Activated CD4-positive, alpha-beta T cell treated with anti-CD3 and anti-CD28 coated beads, Interleukin-2, amount 10 ng/mL, durations not matched to agents 24 days and 14 days (primary cell): ENCODE results near the gene C16orf96. TPM values are rescaled to one million over a fixed set of nuclear protein-coding genes. Genes with fewer than 3 reads are reported as not detected.

Source experiments
- DNase-seq: peaks from one replicate; pipeline ENCODE4 v3.0.0; 2022
- H3K27ac Mint-ChIP-seq: one replicate; pipeline ENCODE4 v1.8.0; 2022; ENCODE audit warnings: mild to moderate bottlenecking, mixed read lengths
- H3K27me3 Mint-ChIP-seq: one replicate; pipeline ENCODE4 v1.8.0; 2022; ENCODE audit warnings: mixed read lengths
- H3K36me3 Mint-ChIP-seq: one replicate; pipeline ENCODE4 v1.8.0; 2022; ENCODE audit warnings: low read depth, mild to moderate bottlenecking, mixed read lengths
- H3K4me1 Mint-ChIP-seq: one replicate; pipeline ENCODE4 v1.8.0; 2021; ENCODE audit warnings: mixed read lengths
- H3K4me3 Mint-ChIP-seq: one replicate; pipeline ENCODE4 v1.8.0; 2022; ENCODE audit warnings: mild to moderate bottlenecking, moderate library complexity, mixed read lengths
- H3K9me3 Mint-ChIP-seq: one replicate; pipeline ENCODE4 v1.8.0; 2021; ENCODE audit warnings: mixed read lengths
- intact Hi-C: fragments of 100-400 bp; cut with micrococcal nuclease; formaldehyde crosslinking; loops from one replicate; pipeline ENCODE4 v1.15.1; 2023
- total RNA-seq: library from RNA; stranded (reverse); gene quantifications from 2 replicates; pipeline ENCODE4 v1.2.3, GENCODE V29; 2022

The C16orf96 gene
- total RNA-seq, result not detected in 2 replicates

- no peaks in the 10 kb centered on the region for H3K9me3 Mint-ChIP-seq
- H3K4me3 Mint-ChIP-seq, result no peak within 1 kb of the TSS
- H3K4me1 Mint-ChIP-seq, result no peaks in the 10 kb centered on the region
- peaks cover 8% of the 10 kb centered on the region for H3K27me3 Mint-ChIP-seq
- no peak within 1 kb of the TSS for H3K27ac Mint-ChIP-seq
- H3K36me3 Mint-ChIP-seq, result no peaks in the 10 kb centered on the region
- DNase-seq, result no peak
- intact Hi-C loops, result no loop called here
Observed at GRCh38 chr16:4556112-4556511, at the start of gene C16orf96. Gene C16orf96 (plus strand): TSS chr16:4556340. CDS start chr16:4556490, 150 bp downstream.

DNA sequence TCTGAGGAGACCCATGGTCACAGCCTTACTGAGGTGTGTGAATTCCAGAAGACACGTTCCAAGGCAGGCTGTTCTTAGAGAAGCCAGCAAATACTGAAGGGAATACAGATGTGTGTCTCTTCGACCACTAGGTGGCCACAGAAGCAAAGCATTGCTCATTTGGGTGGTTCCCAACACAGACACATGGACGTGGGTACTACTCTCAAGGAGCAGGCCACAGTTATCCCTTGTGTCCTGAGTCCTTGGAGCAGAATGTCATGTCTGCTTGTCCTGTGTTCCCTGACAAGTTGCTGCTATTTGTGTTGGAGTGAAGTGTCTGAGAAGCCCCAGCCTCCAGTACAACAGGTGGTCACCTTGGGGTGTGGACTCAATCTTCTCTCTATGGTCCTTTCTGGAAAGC, 49.7 kb upstream of the C16orf96 start:
- Mint-ChIP-seq H3K9me3 (no peaks in the 10 kb centered on the region), H3K27me3 (no peaks in the 10 kb centered on the region), H3K4me3 (peak overlapping the region; percentile 80), H3K4me1 (peaks cover 44% of the 10 kb centered on the region), H3K27ac (peak overlapping the region; percentile 87), H3K36me3 (peaks cover 33% of the 10 kb centered on the region)
- intact Hi-C loops, result loop anchor here (1.0 kb wide), 2 partner anchors 42 to 79 kb away; no protein-coding TSS in a partner anchor
- DNase-seq, result peak; percentile 88

- H3K27me3 Mint-ChIP-seq, result no peaks in the 10 kb centered on the region
- intact Hi-C loops, result no loop called here
- H3K9me3 Mint-ChIP-seq, result no peaks in the 10 kb centered on the region
- no peak for DNase-seq
- H3K36me3 Mint-ChIP-seq, result peaks cover 41% of the 10 kb centered on the region
- H3K4me1 Mint-ChIP-seq, result peaks cover 38% of the 10 kb centered on the region
- no peak overlapping the region for H3K27ac Mint-ChIP-seq
- H3K4me3 Mint-ChIP-seq, result no peak overlapping the region
Observed at GRCh38 chr16:4507588-4508345, 48.4 kb upstream of the C16orf96 start.

GRCh38 chr16:4508806-4509205, 47.3 kb upstream of the C16orf96 start:
- Mint-ChIP-seq H3K36me3 (peaks cover 47% of the 10 kb centered on the region), H3K4me1 (peaks cover 36% of the 10 kb centered on the region), H3K9me3 (no peaks in the 10 kb centered on the region), H3K27ac (no peak overlapping the region), H3K4me3 (no peak overlapping the region), H3K27me3 (no peaks in the 10 kb centered on the region)
- DNase-seq, result no peak
- intact Hi-C loops, result no loop called here

DNA sequence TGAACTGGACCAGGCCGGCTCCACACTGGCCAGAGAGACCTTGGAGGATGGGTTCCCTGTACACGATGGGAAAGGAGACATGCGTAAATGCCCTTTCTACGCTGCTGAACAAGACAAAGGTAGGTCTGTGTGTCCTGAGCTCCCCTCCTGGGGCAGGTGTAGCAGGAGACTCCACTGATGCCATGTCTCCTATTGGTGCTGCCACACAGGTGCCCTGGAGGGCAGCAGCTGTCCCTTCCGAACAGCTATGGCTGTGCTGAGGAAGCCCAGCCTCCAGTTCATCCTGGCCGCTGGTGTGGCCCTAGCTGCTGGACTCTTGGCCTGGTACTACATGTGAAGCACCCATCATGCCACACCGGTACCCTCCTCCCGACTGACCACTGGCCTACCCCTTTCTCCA, 46.7 kb upstream of the C16orf96 start:
- Mint-ChIP-seq H3K36me3 (peaks cover 47% of the 10 kb centered on the region), H3K9me3 (no peaks in the 10 kb centered on the region), H3K27ac (no peak overlapping the region), H3K4me1 (peaks cover 35% of the 10 kb centered on the region), H3K27me3 (no peaks in the 10 kb centered on the region), H3K4me3 (no peak overlapping the region)
- DNase-seq, result no peak
- intact Hi-C loops, result no loop called here

GRCh38 chr16:4510131-4510530, 46.0 kb upstream of the C16orf96 start:
- H3K4me3 Mint-ChIP-seq, result no peak overlapping the region

GRCh38 chr16:4510747-4511426, 45.3 kb upstream of the C16orf96 start:
- Mint-ChIP-seq H3K9me3 (no peaks in the 10 kb centered on the region), H3K27me3 (no peaks in the 10 kb centered on the region), H3K4me1 (peaks cover 37% of the 10 kb centered on the region), H3K4me3 (no peak overlapping the region), H3K27ac (peak overlapping the region; percentile 25), H3K36me3 (peaks cover 52% of the 10 kb centered on the region)
- intact Hi-C loops, result no loop called here
- DNase-seq, result no peak

More at GRCh38 chr16:4510131-4510530, 46.0 kb upstream of the C16orf96 start:
- peak overlapping the region; percentile 42 for H3K27ac Mint-ChIP-seq
- no peaks in the 10 kb centered on the region for H3K27me3 Mint-ChIP-seq
- no peak for DNase-seq
- intact Hi-C loops, result no loop called here
- H3K4me1 Mint-ChIP-seq, result peaks cover 37% of the 10 kb centered on the region
- H3K9me3 Mint-ChIP-seq, result no peaks in the 10 kb centered on the region
- peaks cover 49% of the 10 kb centered on the region for H3K36me3 Mint-ChIP-seq

DNA sequence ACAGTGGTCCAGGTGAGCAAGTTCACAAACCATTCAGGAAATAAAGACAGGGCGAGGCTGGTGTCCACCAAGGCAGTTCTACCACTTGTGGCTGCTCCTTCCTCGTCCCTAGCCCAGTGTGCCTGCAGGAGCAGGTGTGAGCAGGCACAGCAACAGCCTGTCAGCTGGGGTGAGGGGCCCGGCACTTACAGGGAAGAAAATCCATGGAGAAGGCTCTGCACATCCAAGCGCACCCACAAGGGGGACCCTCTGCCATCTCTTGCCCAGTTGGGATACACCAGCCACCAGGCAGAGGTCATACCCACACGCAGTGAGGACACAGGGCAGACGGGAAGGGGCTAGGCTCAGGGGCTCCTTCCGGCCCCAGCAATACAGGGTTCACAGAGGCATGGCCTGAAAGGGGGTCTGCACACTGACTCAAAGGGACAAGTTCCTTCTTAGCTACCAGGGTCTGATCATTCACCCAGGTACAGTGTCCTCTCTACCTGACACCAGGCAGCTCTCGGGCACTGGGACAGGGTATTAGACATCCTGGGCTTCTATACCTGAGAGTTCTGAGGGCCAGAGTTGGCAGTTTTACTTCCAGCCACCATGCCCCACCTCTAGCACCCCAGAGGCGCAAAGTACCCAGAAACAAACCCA, 44.6 kb upstream of the C16orf96 start:
- Mint-ChIP-seq H3K27ac (no peak overlapping the region), H3K27me3 (no peaks in the 10 kb centered on the region), H3K9me3 (no peaks in the 10 kb centered on the region), H3K36me3 (peaks cover 51% of the 10 kb centered on the region), H3K4me1 (peaks cover 35% of the 10 kb centered on the region), H3K4me3 (no peak overlapping the region)
- no peak for DNase-seq
- intact Hi-C loops, result no loop called here

- Mint-ChIP-seq H3K4me3 (no peak overlapping the region), H3K27me3 (no peaks in the 10 kb centered on the region), H3K9me3 (no peaks in the 10 kb centered on the region), H3K36me3 (peaks cover 43% of the 10 kb centered on the region), H3K27ac (no peak overlapping the region), H3K4me1 (peaks cover 33% of the 10 kb centered on the region)
- intact Hi-C loops, result no loop called here
- DNase-seq, result no peak
Observed at GRCh38 chr16:4512473-4512872, 43.7 kb upstream of the C16orf96 start.

GRCh38 chr16:4513086-4513860, 42.9 kb upstream of the C16orf96 start:
- DNase-seq, result no peak
- Mint-ChIP-seq H3K4me3 (no peak overlapping the region), H3K27me3 (no peaks in the 10 kb centered on the region), H3K9me3 (no peaks in the 10 kb centered on the region), H3K4me1 (peaks cover 32% of the 10 kb centered on the region), H3K36me3 (peaks cover 35% of the 10 kb centered on the region), H3K27ac (peak overlapping the region; percentile 34)
- intact Hi-C loops, result no loop called here

- Mint-ChIP-seq H3K27ac (no peak overlapping the region), H3K4me1 (peaks cover 36% of the 10 kb centered on the region), H3K36me3 (peaks cover 35% of the 10 kb centered on the region), H3K9me3 (no peaks in the 10 kb centered on the region), H3K27me3 (no peaks in the 10 kb centered on the region), H3K4me3 (peak overlapping the region; percentile 8)
- DNase-seq, result no peak
- intact Hi-C loops, result loop anchor here (2.0 kb wide), 2 partner anchors 15 to 35 kb away; no protein-coding TSS in a partner anchor
Observed at GRCh38 chr16:4513881-4514280, 42.3 kb upstream of the C16orf96 start.

DNA sequence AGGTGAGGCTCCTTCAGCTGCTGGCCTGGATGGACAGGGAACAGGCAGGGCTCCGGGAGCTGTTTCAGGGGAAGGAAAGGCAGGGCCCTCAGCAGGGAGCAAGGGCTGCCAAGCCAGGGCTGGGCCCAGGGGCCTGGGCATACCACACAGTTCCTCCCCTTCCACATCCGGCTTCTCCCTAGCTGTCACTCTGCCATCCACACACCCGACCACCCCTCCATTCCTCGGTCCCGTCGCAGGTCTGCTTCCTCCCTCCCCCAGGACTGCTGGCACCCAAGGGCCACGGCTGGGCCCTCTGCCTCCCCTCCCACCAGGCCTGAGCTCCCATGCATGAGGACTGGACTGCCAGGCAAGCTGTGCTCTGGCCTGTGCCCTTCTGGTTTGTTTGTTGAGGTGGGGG, 41.5 kb upstream of the C16orf96 start:
- H3K4me1 Mint-ChIP-seq, result peaks cover 36% of the 10 kb centered on the region
- peaks cover 35% of the 10 kb centered on the region for H3K36me3 Mint-ChIP-seq
- intact Hi-C loops, result loop anchor here (1.0 to 2.0 kb wide), 3 partner anchors 9 to 34 kb away; no protein-coding TSS in a partner anchor
- no peaks in the 10 kb centered on the region for H3K27me3 Mint-ChIP-seq
- peak overlapping the region; percentile 79 for H3K27ac Mint-ChIP-seq
- DNase-seq, result no peak
- H3K9me3 Mint-ChIP-seq, result no peaks in the 10 kb centered on the region
- peak overlapping the region; percentile 69 for H3K4me3 Mint-ChIP-seq

DNA sequence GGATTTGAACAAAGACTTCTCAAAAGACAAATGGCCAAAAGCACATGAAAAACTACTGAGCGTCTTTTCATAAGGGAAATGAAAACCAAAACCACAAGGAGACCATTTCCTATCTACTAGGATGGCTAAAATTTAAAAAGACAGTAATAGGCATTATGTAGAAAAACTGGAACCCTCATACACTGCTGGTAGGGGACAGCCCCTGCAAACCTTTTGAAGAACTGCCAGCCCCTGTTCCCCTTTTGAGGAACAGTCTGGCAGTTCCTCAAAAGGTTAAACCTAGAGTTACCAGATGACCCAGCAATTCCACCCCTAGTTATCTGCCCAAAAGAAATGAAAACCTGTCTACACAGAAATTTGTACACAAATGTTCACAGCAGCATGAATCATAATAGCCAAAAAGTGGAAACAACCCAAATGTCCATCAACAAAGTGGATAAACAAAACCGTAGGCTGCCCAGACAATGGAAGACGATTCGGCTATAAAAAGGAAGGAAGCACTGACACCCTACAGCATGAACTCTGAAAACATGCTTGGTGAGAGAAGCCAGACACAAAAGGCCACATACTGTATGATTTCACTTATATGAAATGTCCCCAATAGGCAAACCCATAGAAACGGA, 40.4 kb upstream of the C16orf96 start:
- peak overlapping the region; percentile 79 for H3K27ac Mint-ChIP-seq
- H3K27me3 Mint-ChIP-seq, result no peaks in the 10 kb centered on the region
- intact Hi-C loops, result loop anchor here (1.0 to 2.0 kb wide), 3 partner anchors 10 to 33 kb away; no protein-coding TSS in a partner anchor
- no peak for DNase-seq
- peak overlapping the region; percentile 69 for H3K4me3 Mint-ChIP-seq
- peaks cover 30% of the 10 kb centered on the region for H3K36me3 Mint-ChIP-seq
- no peaks in the 10 kb centered on the region for H3K9me3 Mint-ChIP-seq
- H3K4me1 Mint-ChIP-seq, result peaks cover 34% of the 10 kb centered on the region
